ENCODE data around the gene GDPD4. TPM values are rescaled to one million over a fixed set of nuclear protein-coding genes. Genes with fewer than 3 reads are reported as not detected.

Gene GDPD4
- total RNA-seq, 1 donor from 2014 or later = not detected

GRCh38 chr11:77198440-77198849, 103.0 kb downstream of the GDPD4 start:
- intact Hi-C loops (cut with DNase I) = loop anchor here (10.0 kb wide), 1 partner anchor 356 kb away; no protein-coding TSS in a partner anchor
- no peak for TF ChIP-seq CTCF (IDR thresholded peaks at IDR 0.05)

DNA sequence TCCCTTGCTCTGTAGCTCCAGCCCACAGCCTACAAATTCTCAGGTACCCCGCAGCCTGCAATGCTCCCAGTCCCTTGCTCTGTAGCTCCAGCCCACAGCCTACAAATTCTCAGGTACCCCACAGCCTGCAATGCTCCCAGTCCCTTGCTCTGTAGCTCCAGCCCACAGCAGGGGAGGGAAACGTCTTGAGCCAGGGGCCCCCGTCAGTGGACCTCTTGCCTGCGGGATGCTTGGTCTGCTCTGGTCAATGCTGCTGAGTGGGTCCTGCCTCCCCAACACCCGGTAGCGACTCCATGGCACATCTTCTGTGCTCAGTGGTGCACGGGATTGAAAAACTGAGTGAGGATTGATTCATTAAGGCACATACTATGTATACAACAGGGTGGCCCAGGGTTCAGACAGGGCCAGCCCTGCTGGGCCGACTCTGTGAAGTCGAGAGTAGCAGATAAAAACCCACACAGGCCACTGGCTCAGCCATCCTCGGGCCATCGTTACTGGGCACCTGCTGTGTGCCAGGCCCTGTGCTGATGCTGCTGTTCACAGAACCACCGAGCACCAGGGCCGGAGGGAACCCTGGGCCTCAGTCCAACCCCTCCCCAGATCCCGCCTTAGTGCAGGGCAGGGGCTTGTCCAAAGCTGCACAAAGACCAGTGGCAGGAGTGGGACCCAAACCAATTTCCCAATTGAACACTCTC, 103.7 kb downstream of the GDPD4 start:
- Histone ChIP-seq H3K27me3 (no peaks in the 10 kb centered on the region), H3K4me1 (no peaks in the 10 kb centered on the region), H3K4me3 (no peak overlapping the region), H3K27ac (no peak overlapping the region), H3K36me3 (no peaks in the 10 kb centered on the region), H3K9me3 (no peaks in the 10 kb centered on the region)
- ATAC-seq (no peak), DNase-seq (peak; percentile 48)
- TF ChIP-seq CTCF (IDR thresholded peaks at IDR 0.05) = no peak
- intact Hi-C loops (cut with DNase I) = loop anchor here (10.0 kb wide), 1 partner anchor 357 kb away; no protein-coding TSS in a partner anchor

More at GRCh38 chr11:77198440-77198849, 103.0 kb downstream of the GDPD4 start:
- Histone ChIP-seq H3K9me3 (no peaks in the 10 kb centered on the region), H3K4me3 (no peak overlapping the region), H3K27me3 (no peaks in the 10 kb centered on the region), H3K27ac (no peak overlapping the region), H3K4me1 (no peaks in the 10 kb centered on the region), H3K36me3 (no peaks in the 10 kb centered on the region)
- DNase-seq = peak; percentile 53
- no peak for ATAC-seq

DNA sequence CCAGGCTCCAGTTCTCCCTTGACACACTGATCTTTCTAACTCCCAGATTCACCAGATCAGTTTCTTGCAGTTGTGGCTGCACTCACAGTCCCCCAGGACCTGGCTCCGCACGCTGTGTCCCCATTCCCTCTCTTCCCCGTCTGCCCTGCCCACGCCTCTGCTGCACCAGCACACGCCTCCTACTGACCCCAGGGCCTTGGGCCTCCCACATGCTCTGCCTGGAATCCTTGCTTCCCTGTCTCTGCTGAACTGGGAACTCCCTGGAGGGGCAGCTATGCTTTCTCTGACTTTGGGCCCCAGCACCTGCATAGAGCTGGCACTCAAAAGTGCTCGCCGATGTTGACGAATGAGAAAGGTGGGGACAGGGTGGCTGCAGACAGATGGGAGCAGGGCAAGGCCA, 104.5 kb downstream of the GDPD4 start:
- Histone ChIP-seq H3K36me3 (no peaks in the 10 kb centered on the region), H3K27ac (no peak overlapping the region), H3K27me3 (no peaks in the 10 kb centered on the region), H3K9me3 (no peaks in the 10 kb centered on the region), H3K4me3 (no peak overlapping the region), H3K4me1 (no peaks in the 10 kb centered on the region)
- DNase-seq (peak; percentile 32), ATAC-seq (no peak)
- intact Hi-C loops (cut with DNase I) = loop anchor here (10.0 kb wide), 1 partner anchor 358 kb away; no protein-coding TSS in a partner anchor
- no peak for TF ChIP-seq CTCF (IDR thresholded peaks at IDR 0.05)

DNA sequence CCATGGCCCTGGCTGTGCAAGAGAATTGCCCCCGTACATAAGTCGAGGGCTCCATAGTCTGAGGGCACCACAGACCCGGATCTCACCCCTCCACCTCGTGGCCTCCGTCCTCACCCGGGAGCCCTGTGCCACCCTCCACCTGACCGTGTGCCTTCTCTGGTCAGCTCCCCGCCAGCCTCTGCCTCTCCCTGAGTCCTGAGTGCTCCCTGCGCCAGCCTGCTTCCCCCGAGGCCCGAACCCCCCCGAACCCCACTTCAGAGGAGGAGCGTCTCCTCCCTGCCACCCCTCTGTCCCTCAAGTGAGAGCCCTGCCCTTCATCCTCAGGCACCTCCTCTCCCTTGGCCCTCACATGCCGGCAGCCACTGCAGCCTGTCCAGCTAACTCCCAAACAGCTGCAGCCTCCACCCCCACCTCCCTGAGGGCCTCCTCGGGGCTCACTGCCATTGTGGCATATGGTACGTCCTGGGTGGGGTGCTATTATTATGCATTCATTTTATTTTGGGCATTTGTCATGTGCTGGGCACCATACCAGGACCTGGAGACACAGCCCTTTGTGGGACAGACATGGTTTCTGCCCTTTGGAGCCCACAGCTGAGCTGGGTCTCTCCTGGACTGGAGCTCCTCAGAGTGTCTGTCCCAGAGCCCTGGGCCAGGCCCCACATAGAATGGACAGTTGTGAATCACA, 106.3 kb downstream of the GDPD4 start:
- H3K9me3 ChIP-seq = no peaks in the 10 kb centered on the region
- no peak overlapping the region for H3K4me3 ChIP-seq
- intact Hi-C loops (cut with DNase I) = loop anchor here (10.0 kb wide), 1 partner anchor 360 kb away; no protein-coding TSS in a partner anchor
- no peak for TF ChIP-seq CTCF (IDR thresholded peaks at IDR 0.05)
- no peaks in the 10 kb centered on the region for H3K27me3 ChIP-seq
- H3K27ac ChIP-seq = no peak overlapping the region
- ATAC-seq (no peak), DNase-seq (peak; percentile 41)
- H3K36me3 ChIP-seq = no peaks in the 10 kb centered on the region
- H3K4me1 ChIP-seq = no peaks in the 10 kb centered on the region

DNA sequence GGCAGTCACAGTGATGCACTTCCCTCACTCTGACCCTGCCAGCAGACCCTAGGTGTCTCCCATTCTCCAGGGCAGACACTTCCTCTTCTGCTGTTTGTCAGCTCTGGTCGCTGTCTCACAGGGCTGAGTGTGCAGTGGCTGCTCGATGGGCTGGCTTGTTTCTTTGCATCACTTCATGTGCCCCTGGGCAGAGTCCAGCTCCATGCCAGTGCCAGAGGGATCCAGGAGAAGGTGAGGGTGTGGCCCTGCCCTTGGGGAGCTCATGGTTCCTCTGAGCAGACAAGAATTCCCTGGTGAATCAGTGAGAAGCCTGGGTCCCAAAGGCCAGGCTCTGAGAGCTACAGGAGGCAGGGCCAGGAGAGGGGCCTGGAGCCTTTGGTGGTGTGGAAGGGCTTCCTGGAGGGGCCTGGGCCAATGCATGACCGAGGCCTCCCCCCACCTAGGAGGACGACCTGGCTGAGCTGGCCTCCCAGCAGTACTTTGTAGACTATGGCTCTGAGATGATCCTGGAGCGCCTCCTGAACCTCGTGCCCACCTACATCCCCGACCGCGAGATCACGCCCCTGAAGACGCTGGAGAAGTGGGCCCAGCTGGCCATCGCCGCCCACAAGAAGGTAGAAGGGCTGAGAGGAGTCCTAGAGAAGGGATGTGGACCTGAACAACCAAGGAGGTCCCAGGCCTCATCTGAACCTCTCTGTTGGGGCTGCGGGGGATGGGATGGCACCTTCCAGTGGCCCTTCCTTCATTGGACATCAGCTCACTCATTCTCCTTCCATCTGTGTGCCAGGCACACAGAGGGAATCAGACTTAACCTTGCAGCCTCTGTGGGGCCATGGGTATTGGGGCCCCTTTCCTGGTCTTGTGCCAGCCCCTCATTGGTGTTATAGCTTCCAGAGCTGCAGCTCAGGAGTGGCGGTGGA, 107.3 kb downstream of the GDPD4 start:
- Histone ChIP-seq H3K27ac (no peak overlapping the region), H3K4me3 (no peak overlapping the region), H3K4me1 (no peaks in the 10 kb centered on the region), H3K36me3 (no peaks in the 10 kb centered on the region), H3K9me3 (no peaks in the 10 kb centered on the region), H3K27me3 (no peaks in the 10 kb centered on the region)
- intact Hi-C loops (cut with DNase I) = loop anchor here (10.0 kb wide), 1 partner anchor 361 kb away; no protein-coding TSS in a partner anchor
- ATAC-seq = no peak
- no peak for DNase-seq
- TF ChIP-seq CTCF (IDR thresholded peaks at IDR 0.05) = no peak

Measured in upper lobe of right lung (tissue), 1 donor.